IMR-90 (cell line): ENCODE results near the gene DPP10. TPM values are rescaled to one million over a fixed set of nuclear protein-coding genes. Genes with fewer than 3 reads are reported as not detected.

Source experiments
- ATAC-seq: fragments of 200-7000 bp; cut with Tn5 transposase; 2 replicates; pipeline ENCODE4 v1.9.1; 2020; ENCODE audit warnings: low read depth, mild to moderate bottlenecking, moderate library complexity
- BruUV-seq: library from RNA; stranded (reverse); fragments of 400-500 nt; replicated peaks from 2 replicates; lab custom pipeline; 2021; lab: Mats Ljungman, UMichigan
- CTCF ChIA-PET: fragments of 300-600 bp; formaldehyde crosslinking; extraction: SDS; loops from one replicate; lab custom pipeline; 2021; ENCODE audit warnings: antibody characterized with exemption; lab: Yijun Ruan, JAX
- POLR2A ChIA-PET: fragments of 300-600 bp; sonication (Branson Sonifier 250); formaldehyde crosslinking; loops from one replicate; lab custom pipeline; 2022; ENCODE audit warnings: antibody characterized with exemption; ENCODE audit not compliant: unreplicated experiment; lab: Charles Lee
- DNase-seq: peaks from one replicate; pipeline ENCODE4 v3.0.0; 2013
- H2AFZ ChIP-seq: replicated peaks from 2 replicates; pipeline ENCODE3; 2013; ENCODE audit warnings: low read length, mild to moderate bottlenecking; ENCODE audit not compliant: poor library complexity
- H2AK5ac ChIP-seq: 2 replicates; pipeline ENCODE4 v1.6.1; 2013; ENCODE audit warnings: low read depth, low read length, inconsistent platforms
- H2AK9ac ChIP-seq: replicated peaks from 2 replicates; pipeline ENCODE3; 2013; ENCODE audit warnings: mild to moderate bottlenecking, low read depth, low read length, moderate library complexity; ENCODE audit not compliant: poor library complexity
- H2BK120ac ChIP-seq: 2 replicates; pipeline ENCODE4 v1.6.1; 2013; ENCODE audit warnings: low read depth, low read length, inconsistent platforms
- H2BK15ac ChIP-seq: 3 replicates; pipeline ENCODE4 v1.6.1; 2013; ENCODE audit warnings: low read depth, low read length, inconsistent platforms
- H2BK20ac ChIP-seq: 2 replicates; pipeline ENCODE4 v1.6.1; 2013; ENCODE audit warnings: low read depth, mild to moderate bottlenecking, inconsistent platforms, low read length, moderate library complexity
- H2BK5ac ChIP-seq: 2 replicates; pipeline ENCODE4 v1.6.1; 2013; ENCODE audit warnings: mild to moderate bottlenecking, low read depth, low read length, inconsistent platforms; ENCODE audit not compliant: poor library complexity, severe bottlenecking
- H3K14ac ChIP-seq: replicated peaks from 2 replicates; pipeline ENCODE4 v1.6.1; 2013; ENCODE audit warnings: low read depth, low read length, inconsistent platforms
- H3K18ac ChIP-seq: 2 replicates; pipeline ENCODE4 v1.6.1; 2013; ENCODE audit warnings: low read depth, low read length, control low read depth
- H3K23ac ChIP-seq: 2 replicates; pipeline ENCODE4 v1.6.1; 2013; ENCODE audit warnings: low read depth, low read length, inconsistent platforms
- H3K27ac ChIP-seq: 2 replicates; pipeline ENCODE4 v1.5.1; 2013; ENCODE audit warnings: mild to moderate bottlenecking, control low read depth, low read length; ENCODE audit not compliant: insufficient read depth
- H3K27me3 ChIP-seq: 2 replicates; pipeline ENCODE4 v1.6.1; 2013; ENCODE audit warnings: low read length; ENCODE audit not compliant: control insufficient read depth, insufficient read depth
- H3K36me3 ChIP-seq: 2 replicates; pipeline ENCODE4 v1.6.1; 2013; ENCODE audit warnings: low read length, mixed read lengths; ENCODE audit not compliant: control insufficient read depth, insufficient read depth
- H3K4ac ChIP-seq: 2 replicates; pipeline ENCODE4 v1.6.1; 2013; ENCODE audit warnings: low read depth, low read length, inconsistent platforms
- H3K4me1 ChIP-seq: 2 replicates; pipeline ENCODE4 v1.6.1; 2013; ENCODE audit warnings: low read length, mixed read lengths; ENCODE audit not compliant: control insufficient read depth, insufficient read depth
- H3K4me2 ChIP-seq: 2 replicates; pipeline ENCODE4 v1.6.1; 2013; ENCODE audit warnings: low read depth, mild to moderate bottlenecking, control low read depth, low read length, moderate library complexity
- H3K4me3 ChIP-seq: 2 replicates; pipeline ENCODE4 v1.5.1; 2013; ENCODE audit warnings: low read depth, mild to moderate bottlenecking, control low read depth, low read length, moderate library complexity; ENCODE audit not compliant: insufficient read depth
- H3K56ac ChIP-seq: 2 replicates; pipeline ENCODE4 v1.6.1; 2013; ENCODE audit warnings: low read length, inconsistent platforms; ENCODE audit not compliant: insufficient read depth; ENCODE audit errors: extremely low read depth
- H3K79me1 ChIP-seq, 2 experiments: 2 replicates each; pipeline ENCODE4 v1.6.1; 2013; ENCODE audit warnings: low read length in 2 of 2, inconsistent platforms in 1 of 2, low read depth in 1 of 2
- H3K9ac ChIP-seq: 2 replicates; pipeline ENCODE4 v1.6.1; 2013; ENCODE audit warnings: low read depth, low read length, control low read depth
- H3K9me1 ChIP-seq: 2 replicates; pipeline ENCODE4 v1.6.1; 2013; ENCODE audit warnings: low read length, inconsistent platforms; ENCODE audit not compliant: insufficient read depth
- H3K9me3 ChIP-seq: 2 replicates; pipeline ENCODE4 v1.6.1; 2013; ENCODE audit warnings: low read length; ENCODE audit not compliant: control insufficient read depth, insufficient read depth
- H4K20me1 ChIP-seq: 2 replicates; pipeline ENCODE4 v1.6.1; 2013; ENCODE audit warnings: low read length, inconsistent platforms; ENCODE audit not compliant: insufficient read depth
- H4K5ac ChIP-seq: 2 replicates; pipeline ENCODE4 v1.6.1; 2013; ENCODE audit warnings: mild to moderate bottlenecking, low read depth, low read length, control low read depth
- H4K8ac ChIP-seq, 2 experiments: 2 replicates each; pipeline ENCODE4 v1.6.1; 2013; ENCODE audit warnings: low read depth in 2 of 2, low read length in 2 of 2, control low read depth in 1 of 2, inconsistent platforms in 1 of 2
- H4K91ac ChIP-seq: 2 replicates; pipeline ENCODE4 v1.6.1; 2013; ENCODE audit warnings: low read depth, low read length, inconsistent platforms; ENCODE audit not compliant: insufficient read depth
- BHLHE40 ChIP-seq: fragments of 150-350 bp; IDR thresholded peaks from 2 replicates; pipeline ENCODE4 v1.6.1; 2016; ENCODE audit warnings: mild to moderate bottlenecking, low read depth, low read length
- CEBPB ChIP-seq: IDR thresholded peaks from 2 replicates; pipeline ENCODE4 v1.6.1; 2012; ENCODE audit warnings: low read depth, low read length, improper control_type of control experiment
- CHD1 ChIP-seq: IDR thresholded peaks from 2 replicates; pipeline ENCODE4 v1.6.1; 2012; ENCODE audit warnings: low read depth, low read length, improper control_type of control experiment
- CTCF ChIP-seq: conservative IDR thresholded peaks from 2 replicates; pipeline ENCODE4 v1.5.1; 2012; ENCODE audit warnings: mild to moderate bottlenecking, low read depth, low read length, improper control_type of control experiment
- ELK1 ChIP-seq: fragments of 150-350 bp; IDR thresholded peaks from 2 replicates; pipeline ENCODE4 v1.6.1; 2016; ENCODE audit warnings: low read depth, mild to moderate bottlenecking, low read length, moderate library complexity, borderline replicate concordance
- FOS ChIP-seq: fragments of 150-350 bp; IDR thresholded peaks from 2 replicates; pipeline ENCODE4 v1.6.1; 2016; ENCODE audit warnings: low read depth, low read length
- MAFK ChIP-seq: IDR thresholded peaks from 2 replicates; pipeline ENCODE4 v1.6.1; 2012; ENCODE audit warnings: low read depth, low read length, improper control_type of control experiment
- MAZ ChIP-seq: IDR thresholded peaks from 2 replicates; pipeline ENCODE4 v1.6.1; 2012; ENCODE audit warnings: low read depth, mild to moderate bottlenecking, low read length, improper control_type of control experiment, moderate library complexity, borderline replicate concordance
- MXI1 ChIP-seq: IDR thresholded peaks from 2 replicates; pipeline ENCODE4 v1.6.1; 2012; ENCODE audit warnings: low read depth, mild to moderate bottlenecking, low read length, moderate library complexity, borderline replicate concordance
- NFE2L2 ChIP-seq: fragments of 150-350 bp; IDR thresholded peaks from 2 replicates; pipeline ENCODE4 v1.6.1; 2016; ENCODE audit warnings: low read depth, mild to moderate bottlenecking, low read length
- POLR2A ChIP-seq: IDR thresholded peaks from 2 replicates; pipeline ENCODE4 v1.6.1; 2012; ENCODE audit warnings: mild to moderate bottlenecking, low read depth, low read length
- RAD21 ChIP-seq: IDR thresholded peaks from 2 replicates; pipeline ENCODE4 v1.6.1; 2012; ENCODE audit warnings: low read length, improper control_type of control experiment
- RCOR1 ChIP-seq: IDR thresholded peaks from 2 replicates; pipeline ENCODE4 v1.6.1; 2012; ENCODE audit warnings: mild to moderate bottlenecking, low read length, improper control_type of control experiment; ENCODE audit not compliant: insufficient replicate concordance
- RFX5 ChIP-seq: IDR thresholded peaks from 2 replicates; pipeline ENCODE4 v1.8.0; 2012; ENCODE audit warnings: low read depth, mild to moderate bottlenecking, low read length, moderate library complexity
- SMC3 ChIP-seq: fragments of 150-350 bp; IDR thresholded peaks from 2 replicates; pipeline ENCODE4 v1.6.1; 2016; ENCODE audit warnings: low read depth, mild to moderate bottlenecking, antibody characterized with exemption, low read length, moderate library complexity
- USF2 ChIP-seq: fragments of 150-350 bp; IDR thresholded peaks from 2 replicates; pipeline ENCODE4 v1.6.1; 2017; ENCODE audit warnings: mild to moderate bottlenecking, antibody characterized with exemption, low read length, low read depth
- WGBS, 2 experiments: methylation state at CpG; one replicate each; pipeline versions ENCODE4 v1.1.5 to v1.1.7; 2013; ENCODE audit warnings: missing lambda C conversion rate in 2 of 2; ENCODE audit not compliant: insufficient read length in 1 of 2; ENCODE audit errors: extremely low coverage in 2 of 2; 5-methylcytosine and 5-hydroxymethylcytosine counted together
- dilution Hi-C: fragments of 300-500 bp; cut with HindIII; formaldehyde crosslinking; loops from one replicate; pipeline ENCODE4 v1.14.3; 2018; ENCODE audit warnings: low sequenced_read_pairs; ENCODE audit not compliant: unreplicated experiment
- in situ Hi-C: fragments of 300-500 bp; cut with MboI; formaldehyde crosslinking; loops from 3 replicates; pipeline ENCODE4 v1.14.3; 2019; ENCODE audit warnings: low sequenced_read_pairs, inconsistent platforms, mixed read lengths
- intact Hi-C: fragments of 100-400 bp; cut with micrococcal nuclease; formaldehyde crosslinking; loops from 2 replicates; pipeline ENCODE4 v1.10.0; 2022
- polyA plus RNA-seq, 3 experiments: library from polyadenylated mRNA; depleted of rRNA; stranded (reverse); fragments of >200 nt; gene quantifications; 2 replicates each; pipeline ENCODE4 v1.2.3, GENCODE V29; 2012; ENCODE audit warnings: low replicate concordance in 1 of 3
- total RNA-seq: library from RNA; depleted of rRNA; stranded (reverse); fragments of >200 nt; gene quantifications from 2 replicates; pipeline ENCODE4 v1.2.3, GENCODE V29; 2012

The DPP10 gene
- total and polyA plus RNA-seq, 2 of the 4 experiments (the other 2 are of a cell fraction) = not detected

- no peak overlapping the region for H3K14ac ChIP-seq
- H3K4me1 ChIP-seq = no peaks in the 10 kb centered on the region
- no peak overlapping the region for H4K5ac ChIP-seq
- no peak overlapping the region for H2BK15ac ChIP-seq
- H2AK9ac ChIP-seq = no peak overlapping the region
- H3K27ac ChIP-seq = no peak overlapping the region
- no peak overlapping the region for H2AK5ac ChIP-seq
- H3K9ac ChIP-seq = no peak overlapping the region
- TF ChIP-seq USF2 (no peak), RAD21 (no peak), MXI1 (no peak), FOS (no peak), RCOR1 (no peak), NFE2L2 (no peak), CHD1 (no peak), RFX5 (no peak), SMC3 (no peak), CEBPB (no peak), ELK1 (no peak), POLR2A (no peak), BHLHE40 (no peak), MAZ (no peak), CTCF (no peak), MAFK (no peak)
- H2BK20ac ChIP-seq = no peak overlapping the region
- no peaks in the 10 kb centered on the region for H3K79me1 ChIP-seq
- H3K36me3 ChIP-seq = no peaks in the 10 kb centered on the region
- WGBS, 2 experiments = no CpG with 5 or more reads among the region's 3 CpGs
- ChIA-PET POLR2A (no interaction called here), CTCF (no interaction called here)
- intact Hi-C loops = no loop called here
- no peak overlapping the region for H3K4ac ChIP-seq
- no peaks in the 10 kb centered on the region for H4K20me1 ChIP-seq
- dilution Hi-C loops = no loop called here
- H2BK5ac ChIP-seq = no peak overlapping the region
- peaks cover 8% of the 10 kb centered on the region; the same call in 1 of the 2 replicates for H3K9me3 ChIP-seq
- H2BK120ac ChIP-seq = no peak overlapping the region
- no peak overlapping the region for H3K18ac ChIP-seq
- H2AFZ ChIP-seq = no peak overlapping the region
- in situ Hi-C loops = no loop called here
- H4K91ac ChIP-seq = no peak overlapping the region
- no peak overlapping the region for H3K23ac ChIP-seq
- H3K56ac ChIP-seq = no peak overlapping the region
- no TSS peak for BruUV-seq
- H4K8ac ChIP-seq = no peak overlapping the region
- H3K27me3 ChIP-seq = no peaks in the 10 kb centered on the region
- no peaks in the 10 kb centered on the region for H3K9me1 ChIP-seq
- no peak overlapping the region for H3K4me3 ChIP-seq
- DNase-seq (no peak), ATAC-seq (no peak)
- no peak overlapping the region for H3K4me2 ChIP-seq
These were observed 1192.1 kb downstream of the DPP10 start for GRCh38 chr2:115634578-115634977.
